Skin of body (tissue), 2 donors: ENCODE measurements around the gene DGKA. TPM values are rescaled to one million over a fixed set of nuclear protein-coding genes. Genes with fewer than 3 reads are reported as not detected.
A peak's percentile ranks its signal among the peaks of the same experiment; 100 is the strongest.
"Not testable (repeated sequence)": the region's sequence is repeated elsewhere in the genome, so short reads cannot be mapped to it uniquely, and the experiment has no call there.

ENCODE experiments used
- DNase-seq: peaks from one replicate; lab custom pipeline; 2025; lab: John Stamatoyannopoulos, UW
- total RNA-seq: library from RNA; depleted of rRNA; stranded (reverse); fragments of >200 nt; gene quantifications from one replicate; pipeline ENCODE4 v1.2.3, GENCODE V29; 2014

The DGKA gene
- total RNA-seq, 1 donor from 2014 or later: 41.4 TPM

DNA sequence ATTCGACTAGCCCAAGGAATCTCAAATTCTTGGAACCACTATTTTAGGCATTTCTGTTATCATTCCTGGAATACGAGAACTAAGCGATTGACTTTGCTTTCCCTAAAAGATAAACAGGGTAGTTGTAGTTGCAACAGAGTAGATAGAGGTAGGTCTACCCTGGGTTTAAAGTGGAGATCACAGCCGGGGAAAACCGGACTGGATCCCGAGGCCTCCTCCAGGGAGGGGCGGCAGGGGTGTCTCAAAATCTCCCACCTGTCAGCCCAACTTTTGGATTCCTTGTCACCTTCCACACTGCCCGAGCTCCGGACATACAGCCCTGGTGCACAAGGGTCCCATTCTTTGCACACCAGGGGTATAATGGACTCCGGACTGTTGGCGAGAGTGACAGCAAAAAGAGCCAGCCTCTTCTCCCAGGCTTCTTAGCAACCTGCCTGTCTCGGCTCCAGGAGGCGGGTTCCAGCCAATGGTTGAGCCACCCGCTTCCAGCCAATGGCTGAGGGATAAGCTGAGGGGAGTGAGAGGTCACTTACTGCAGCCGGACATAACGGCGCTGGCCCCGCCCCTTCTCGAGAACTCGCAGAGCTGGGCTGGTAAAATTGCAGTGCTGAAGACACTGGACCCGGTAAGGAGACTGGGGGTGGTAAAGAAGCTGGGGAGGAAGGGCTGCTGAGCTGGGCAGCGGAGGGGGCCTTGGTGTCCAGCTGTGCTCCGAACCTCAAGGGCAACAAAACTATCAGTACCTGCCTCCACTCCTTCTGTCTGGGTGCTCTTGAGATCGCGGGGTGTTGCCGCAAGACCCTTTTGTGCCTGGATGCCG, 66.0 kb downstream of the DGKA start, which contains the start of gene SUOX:
TSS of gene SUOX (plus strand) at position 562 of the 820 bp plus-strand sequence. CDS start 4,946 bp downstream, outside the sequence.
- DNase-seq: peak; percentile 84

DNA sequence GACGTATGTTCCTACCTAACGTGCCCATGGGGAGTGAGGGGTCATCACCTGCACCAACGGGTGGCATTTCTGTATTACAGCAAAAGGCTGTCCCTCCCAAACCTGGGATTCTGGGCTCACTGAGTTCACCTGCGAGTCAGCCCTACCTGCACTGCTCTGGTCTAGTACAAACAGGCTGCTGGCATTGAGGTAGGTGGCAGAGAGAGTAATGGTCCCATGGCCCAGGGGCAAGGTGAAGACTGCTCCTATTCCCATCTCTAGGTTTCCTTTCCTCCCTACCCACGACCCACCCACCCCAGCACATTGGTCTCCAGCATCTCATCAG, 66.5 kb downstream of the DGKA start:
- DNase-seq: no peak

DNA sequence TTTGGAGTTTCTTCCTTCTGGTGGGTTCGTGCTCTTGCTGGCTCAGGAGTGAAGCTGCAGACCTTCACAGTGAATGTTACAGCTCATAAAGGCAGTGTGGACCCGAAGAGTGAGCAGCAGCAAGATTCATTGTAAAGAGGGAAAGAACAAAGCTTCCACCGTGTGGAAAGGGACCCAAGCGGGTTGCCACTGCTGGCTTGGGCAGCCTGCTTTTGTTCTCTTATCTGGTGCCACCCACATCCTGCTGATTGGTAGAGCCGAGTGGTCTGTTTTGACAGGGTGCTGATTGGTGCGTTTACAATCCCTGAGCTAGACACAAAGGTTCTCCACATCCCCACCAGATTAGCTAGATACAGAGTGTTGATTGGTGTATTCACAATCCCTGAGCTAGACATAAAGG, 68.6 kb downstream of the DGKA start:
- DNase-seq: not testable (repeated sequence)

DNA sequence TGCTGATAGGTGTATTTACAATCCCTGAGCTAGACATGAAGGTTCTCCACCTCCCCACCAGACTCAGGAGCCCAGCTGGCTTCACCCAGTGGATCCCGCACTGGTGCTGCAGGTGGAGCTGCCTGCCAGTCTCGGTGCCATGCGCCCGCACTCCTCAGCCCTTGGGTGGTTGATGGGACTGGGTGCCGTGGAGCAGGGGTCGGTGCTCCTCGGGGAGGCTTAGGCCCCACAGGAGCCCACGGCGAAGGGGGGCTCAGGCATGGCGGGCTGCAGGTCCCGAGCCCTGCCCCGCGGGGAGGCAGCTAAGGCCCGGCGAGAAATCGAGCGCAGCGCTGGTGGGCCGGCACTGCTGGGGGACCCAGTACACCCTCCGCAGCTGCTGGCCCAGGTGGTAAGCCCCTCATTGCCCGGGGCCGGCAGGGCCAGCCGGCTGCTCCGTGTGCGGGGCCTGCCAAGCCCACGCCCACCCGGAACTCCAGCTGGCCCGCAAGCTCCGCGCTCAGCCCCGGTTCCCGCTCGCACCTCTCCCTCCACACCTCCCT, 69.1 kb downstream of the DGKA start:
- not testable (repeated sequence) for DNase-seq

DNA sequence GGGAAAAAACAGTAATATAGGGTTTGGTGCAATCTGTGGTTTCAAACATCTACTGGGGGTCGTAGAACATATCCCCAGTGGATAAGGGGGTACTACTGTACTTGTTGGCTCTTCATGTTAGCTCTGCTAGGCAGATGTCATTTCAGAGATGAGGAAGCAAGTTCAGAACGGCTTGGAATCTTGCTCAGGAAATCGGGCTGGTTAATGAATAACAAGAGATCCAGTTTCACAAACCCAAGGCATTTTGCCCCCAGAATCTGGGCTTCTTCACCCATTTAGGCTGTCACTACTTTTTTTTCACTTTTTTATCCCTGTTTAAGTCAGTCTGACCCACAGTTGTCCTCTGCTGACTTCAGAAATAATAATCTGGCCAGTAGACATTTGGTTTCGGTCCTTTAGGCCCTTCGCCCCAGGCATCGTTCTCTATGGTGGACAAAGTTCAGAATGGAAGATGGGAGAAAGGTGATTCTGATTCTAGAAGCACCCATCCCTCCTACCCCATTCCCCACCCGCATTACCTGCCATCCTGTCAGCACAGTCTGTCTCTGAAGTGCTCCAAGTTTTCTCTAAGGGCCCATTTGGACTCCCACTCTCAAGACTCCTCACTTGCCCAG, 70.6 kb downstream of the DGKA start:
- DNase-seq: no peak

DNA sequence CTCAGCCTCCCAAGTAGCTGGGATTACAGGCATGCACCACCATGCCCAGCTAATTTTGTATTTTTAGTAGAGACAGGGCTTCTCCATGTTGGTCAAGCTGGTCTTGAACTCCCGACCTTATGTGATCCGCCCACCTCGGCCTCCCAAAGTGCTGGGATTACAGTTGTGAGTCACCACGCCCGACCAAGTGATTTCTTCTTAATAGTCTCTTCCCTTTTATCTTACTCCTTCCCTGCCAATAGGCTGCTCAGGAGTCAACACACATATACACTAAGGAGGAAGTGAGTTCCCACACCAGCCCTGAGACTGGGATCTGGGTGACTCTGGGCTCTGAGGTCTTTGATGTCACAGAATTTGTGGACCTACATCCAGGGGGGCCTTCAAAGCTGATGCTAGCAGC, 72.4 kb downstream of the DGKA start:
- not testable (repeated sequence) for DNase-seq

Other genes starting within 250 kb of the DGKA start
- gene ITGA7, start 223.3 kb upstream of the DGKA start, total RNA-seq: 87.4 TPM
- gene BLOC1S1, start 215.1 kb upstream of the DGKA start, total RNA-seq: 47.4 TPM
- 11.7 TPM for gene RDH5, start 210.8 kb upstream of the DGKA start, total RNA-seq
- 586 TPM for gene CD63, start 202.2 kb upstream of the DGKA start, total RNA-seq
- gene GDF11, start 188.0 kb upstream of the DGKA start, total RNA-seq: 3.0 TPM
- 57.3 TPM for gene SARNP, start 113.4 kb upstream of the DGKA start, total RNA-seq
- gene ORMDL2, start 113.1 kb upstream of the DGKA start, total RNA-seq: 13.3 TPM
- 19.5 TPM for gene DNAJC14, start 101.6 kb upstream of the DGKA start, total RNA-seq
- 18.2 TPM for gene MMP19, start 88.2 kb upstream of the DGKA start, total RNA-seq
- 21.0 TPM for gene PYM1, start 3.3 kb upstream of the DGKA start, total RNA-seq
- 19.8 TPM for gene PMEL, start 34.9 kb downstream of the DGKA start, total RNA-seq
- 25.7 TPM for gene CDK2, start 35.7 kb downstream of the DGKA start, total RNA-seq
- 51.4 TPM for gene RAB5B, start 42.9 kb downstream of the DGKA start, total RNA-seq
- gene SUOX, start 66.1 kb downstream of the DGKA start, total RNA-seq: 6.8 TPM
- 2.0 TPM for gene IKZF4, start 89.9 kb downstream of the DGKA start, total RNA-seq
- 200 TPM for gene RPS26, start 110.8 kb downstream of the DGKA start, total RNA-seq
- 69.5 TPM for gene ERBB3, start 149.0 kb downstream of the DGKA start, total RNA-seq
- gene PA2G4, start 173.4 kb downstream of the DGKA start, total RNA-seq: 88.2 TPM
- gene RPL41, start 185.5 kb downstream of the DGKA start, total RNA-seq: 2,112 TPM
- 3.0 TPM for gene ZC3H10, start 187.1 kb downstream of the DGKA start, total RNA-seq
- 71.6 TPM for gene ESYT1, start 197.1 kb downstream of the DGKA start, total RNA-seq
- gene MYL6B, start 221.4 kb downstream of the DGKA start, total RNA-seq: 78.8 TPM
- gene MYL6, start 227.2 kb downstream of the DGKA start, total RNA-seq: 1,018 TPM